Myocyte (in vitro differentiated cells): ENCODE data around the gene TTBK1. TPM values are rescaled to one million over a fixed set of nuclear protein-coding genes. Genes with fewer than 3 reads are reported as not detected.

Experiments used
- DNase-seq: peaks from one replicate; pipeline ENCODE4 v3.0.0-alpha.2; 2012; ENCODE audit warnings: low read depth
- total RNA-seq: library from RNA; depleted of rRNA; stranded (reverse); fragments of >200 nt; gene quantifications from 2 replicates; pipeline ENCODE4 v1.2.3, GENCODE V29; 2014

Gene TTBK1
- total RNA-seq, 1 donor from 2014 or later, result not detected

- no peak for DNase-seq
Measured at GRCh38 chr6:43254138-43254817, 11.0 kb downstream of the TTBK1 start.

GRCh38 chr6:43254846-43255245, 11.6 kb downstream of the TTBK1 start:
- no peak for DNase-seq

- no peak for DNase-seq
Measured at GRCh38 chr6:43255408-43256054, 12.2 kb downstream of the TTBK1 start.

GRCh38 chr6:43256670-43257366, 13.5 kb downstream of the TTBK1 start:
- no peak for DNase-seq

GRCh38 chr6:43257367-43258145, 14.3 kb downstream of the TTBK1 start:
- no peak for DNase-seq

GRCh38 chr6:43258180-43258579, 14.9 kb downstream of the TTBK1 start:
- DNase-seq, result no peak

- no peak for DNase-seq
Measured at GRCh38 chr6:43258807-43259686, 15.8 kb downstream of the TTBK1 start.

- no peak for DNase-seq
Measured at GRCh38 chr6:43260791-43261190, 17.5 kb downstream of the TTBK1 start.

GRCh38 chr6:43261198-43261597, 17.9 kb downstream of the TTBK1 start:
- no peak for DNase-seq

GRCh38 chr6:43262000-43262779, 18.9 kb downstream of the TTBK1 start:
- DNase-seq, result no peak

- DNase-seq, result no peak
Measured at GRCh38 chr6:43262780-43263313, 19.6 kb downstream of the TTBK1 start.

GRCh38 chr6:43263314-43264178, 20.3 kb downstream of the TTBK1 start:
- DNase-seq, result peak; percentile 80

GRCh38 chr6:43264599-43265145, 21.4 kb downstream of the TTBK1 start:
- DNase-seq, result no peak

GRCh38 chr6:43265564-43265963, 22.3 kb downstream of the TTBK1 start:
- DNase-seq, result no peak

- DNase-seq, result no peak
Measured at GRCh38 chr6:43267619-43268354, 24.5 kb downstream of the TTBK1 start.

- DNase-seq, result peak; percentile 16
Measured at GRCh38 chr6:43268355-43268700, 25.0 kb downstream of the TTBK1 start.

GRCh38 chr6:43268782-43269272, 25.5 kb downstream of the TTBK1 start:
- no peak for DNase-seq
